HT1080 (cell line): ENCODE data around the gene EFNB1. TPM values are rescaled to one million over a fixed set of nuclear protein-coding genes. Genes with fewer than 3 reads are reported as not detected.

Experiments
- DNase-seq: peaks from one replicate; pipeline ENCODE4 v3.0.0-alpha.2; 2015; ENCODE audit warnings: low read depth
- total RNA-seq: library from RNA; depleted of rRNA; stranded (reverse); fragments of >200 nt; shearing (Covaris generic); gene quantifications from 2 replicates; pipeline ENCODE4 v1.2.3, GENCODE V29; 2014; rRNA removed

Gene EFNB1
- total RNA-seq, 1 experiment from 2014 or later, result 48.7 TPM

GRCh38 chrX:68880846-68881552, 52.2 kb downstream of the EFNB1 start:
- no peak for DNase-seq

- no peak for DNase-seq
Measured at GRCh38 chrX:68881911-68882310, 53.1 kb downstream of the EFNB1 start.

- DNase-seq, result no peak
Measured at GRCh38 chrX:68883800-68884199, 55.0 kb downstream of the EFNB1 start.

- no peak for DNase-seq
Measured at GRCh38 chrX:68889249-68889648, 60.4 kb downstream of the EFNB1 start.

Other genes starting within 250 kb of the EFNB1 start
- 7.1 and 7.4 TPM in 2 replicates for gene STARD8, start 181.4 kb upstream of the EFNB1 start, total RNA-seq